ENCODE measurements around the gene VEGFD.

- TF ChIP-seq CTCF (IDR thresholded peaks at IDR 0.05 in 4 of 5, conservative IDR thresholded peaks at IDR 0.05 in 1 of 5): peak; percentile 6 to 57 (median 42)
- TF ChIP-seq POLR2A (IDR thresholded peaks at IDR 0.05): no peak
These were observed 35.2 kb downstream of the VEGFD start for GRCh38 chrX:15349046-15349445.

All from gastrocnemius medialis (tissue), 4 donors.